HTR-8/SVneo (cell line): ENCODE data around the gene FGG.
"Not testable (repeated sequence)": the region's sequence is repeated elsewhere in the genome, so short reads cannot be mapped to it uniquely, and the experiment has no call there.

ENCODE experiments used
- DNase-seq: peaks from one replicate; pipeline ENCODE4 v3.0.0; 2011; ENCODE audit warnings: low spot score, mixed read lengths; ENCODE audit not compliant: insufficient read length
- FAIRE-seq: peaks from 2 replicates; lab custom pipeline; 2011; peaks lifted over from hg19 to GRCh38; lab: Jason Lieb, UNC

FGG gene

GRCh38 chr4:154614306-154614705, 1.9 kb upstream of the FGG start:
- FAIRE-seq, result no peak
- no peak for DNase-seq

- FAIRE-seq, result no peak
- DNase-seq, result no peak
Observed at GRCh38 chr4:154611833-154612232, 623 bp downstream of the FGG start.

- FAIRE-seq (no peak), DNase-seq (no peak)
Observed at GRCh38 chr4:154610582-154610981, 1.9 kb downstream of the FGG start.

GRCh38 chr4:154609532-154609931, 2.9 kb downstream of the FGG start:
- FAIRE-seq (no peak), DNase-seq (no peak)

GRCh38 chr4:154608361-154609252, 3.8 kb downstream of the FGG start:
- DNase-seq, result no peak
- FAIRE-seq, result no peak

GRCh38 chr4:154606728-154607723, 5.4 kb downstream of the FGG start:
- DNase-seq, result no peak
- FAIRE-seq, result no peak

GRCh38 chr4:154604696-154605200, 7.7 kb downstream of the FGG start:
- FAIRE-seq (no peak), DNase-seq (no peak)

- FAIRE-seq, result no peak
Observed at GRCh38 chr4:154603033-154603943, 9.2 kb downstream of the FGG start.

GRCh38 chr4:154602404-154603020, 9.9 kb downstream of the FGG start:
- FAIRE-seq, result no peak
- DNase-seq, result no peak

More at GRCh38 chr4:154603033-154603943, 9.2 kb downstream of the FGG start:
- DNase-seq, result no peak

- FAIRE-seq, result no peak
Observed at GRCh38 chr4:154597798-154598774, 14.4 kb downstream of the FGG start.

GRCh38 chr4:154597281-154597680, 15.2 kb downstream of the FGG start:
- DNase-seq, FAIRE-seq: not testable (repeated sequence)

More at GRCh38 chr4:154597798-154598774, 14.4 kb downstream of the FGG start:
- no peak for DNase-seq

- no peak for FAIRE-seq
- DNase-seq, result no peak
Observed at GRCh38 chr4:154595807-154596206, 16.6 kb downstream of the FGG start.

GRCh38 chr4:154594343-154594742, 18.1 kb downstream of the FGG start:
- FAIRE-seq, DNase-seq: not testable (repeated sequence)

GRCh38 chr4:154593868-154594267, 18.6 kb downstream of the FGG start:
- DNase-seq, result no peak
- FAIRE-seq, result no peak

- DNase-seq, result no peak
- no peak for FAIRE-seq
Observed at GRCh38 chr4:154591890-154592289, 20.6 kb downstream of the FGG start.

GRCh38 chr4:154590329-154591006, 22.0 kb downstream of the FGG start, which contains the start of gene FGA:
FGA (minus strand) TSS chr4:154590742; CDS start chr4:154590687, 55 bp downstream.
- no peak for FAIRE-seq
- DNase-seq, result no peak
